Spleen (tissue), 7 donors: Measurements from ENCODE around the gene MYH1.
"Not testable (repeated sequence)": the region's sequence is repeated elsewhere in the genome, so short reads cannot be mapped to it uniquely, and the experiment has no call there.

Experiments used
- CTCF ChIP-seq, 11 experiments: fragments of 200-600 bp in 7 of 11; fragments of 450-650 bp in 4 of 11; sonication (generic) in 4 of 11; IDR thresholded peaks in 8 of 11; conservative IDR thresholded peaks in 3 of 11; 1 replicate in 7 of 11; 2 replicates in 4 of 11; pipeline versions ENCODE4 v1.4.0 to v1.8.0; 2016 to 2021; ENCODE audit warnings: antibody characterized with exemption in 11 of 11, inconsistent platforms in 4 of 11, mild to moderate bottlenecking in 1 of 11
- POLR2A ChIP-seq, 3 donors: fragments of 450-650 bp; IDR thresholded peaks; one replicate each; pipeline ENCODE4 v1.5.1; 2017; ENCODE audit warnings: antibody characterized with exemption in 3 of 3, mild to moderate bottlenecking in 1 of 3
- donor health status: DM: no; HTN: no; CAD: no; lungs with moderate emphysema.
- donor health status: DM: no; HTN: no; CAD: no.
- donor health status: DM: no; HTN: no; CAD: no.

- TF ChIP-seq CTCF (IDR thresholded peaks at IDR 0.05 in 8 of 11, conservative IDR thresholded peaks at IDR 0.05 in 3 of 11); POLR2A (IDR thresholded peaks at IDR 0.05): not testable (repeated sequence)
Measured at GRCh38 chr17:10541179-10541578, 22.8 kb upstream of the MYH1 start.
